GM19240 (cell line): Measurements from ENCODE around the gene DTNB.
A peak's percentile ranks its signal among the peaks of the same experiment; 100 is the strongest.
"Not testable (repeated sequence)": the region's sequence is repeated elsewhere in the genome, so short reads cannot be mapped to it uniquely, and the experiment has no call there.

ENCODE experiments used
- DNase-seq: peaks from one replicate; pipeline ENCODE4 v3.0.0; 2011; ENCODE audit warnings: low spot score; ENCODE audit not compliant: insufficient read length

DTNB gene

DNA sequence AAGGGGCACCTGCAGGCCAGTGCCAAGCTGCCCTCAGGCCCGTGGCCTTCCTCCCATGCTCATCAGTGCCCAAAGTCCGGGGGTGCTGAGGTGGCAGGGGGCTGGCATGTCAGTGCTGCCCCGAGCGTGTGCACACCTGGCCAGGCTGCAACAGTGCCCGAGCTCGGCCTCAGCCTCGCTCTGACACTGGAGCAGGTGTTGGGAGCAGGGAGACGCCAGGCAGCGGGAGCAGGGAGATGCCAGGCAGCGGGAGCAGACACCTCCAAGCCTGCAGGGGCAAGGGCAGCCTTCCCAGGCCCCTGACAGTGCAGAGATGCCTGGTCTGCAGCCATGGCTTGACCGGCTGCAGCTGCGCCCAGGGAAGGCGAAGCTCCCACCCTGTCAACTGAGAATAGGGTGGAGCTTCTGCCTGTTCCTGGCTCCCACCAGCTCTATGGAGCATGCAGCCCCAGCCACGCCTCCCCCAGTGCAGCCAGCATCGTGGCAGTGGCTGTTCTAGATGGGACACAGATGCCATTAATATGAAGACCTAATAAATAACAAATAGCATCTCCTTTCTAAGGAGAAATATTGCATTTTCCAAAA, 82.4 kb downstream of the DTNB start:
- no peak for DNase-seq

DNA sequence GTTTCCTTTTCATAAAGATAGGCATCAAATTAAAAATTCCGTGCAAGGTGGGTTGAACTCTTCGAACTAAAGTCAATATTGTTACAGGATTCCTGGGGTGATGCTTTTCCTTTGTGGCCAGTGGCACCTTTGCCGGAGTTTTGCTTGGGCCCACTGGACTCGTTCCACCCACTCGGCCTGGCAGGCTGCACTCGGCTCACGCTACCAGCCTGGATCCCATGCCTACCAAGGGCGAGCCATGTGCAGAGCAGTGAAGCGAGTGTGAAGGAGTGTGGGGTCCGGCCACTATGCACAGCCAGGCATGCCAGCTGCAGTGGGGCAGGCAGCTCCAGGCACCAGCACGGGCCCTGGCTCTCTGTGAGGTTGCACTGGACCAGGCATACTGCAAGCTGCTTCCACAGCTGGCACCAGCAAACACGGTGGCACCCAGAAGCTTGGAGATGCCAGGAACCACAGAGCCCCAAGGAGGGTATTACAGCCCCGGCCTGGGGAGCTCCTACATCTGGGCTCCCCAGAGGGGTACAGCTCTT, 83.6 kb downstream of the DTNB start:
- DNase-seq, result no peak

DNA sequence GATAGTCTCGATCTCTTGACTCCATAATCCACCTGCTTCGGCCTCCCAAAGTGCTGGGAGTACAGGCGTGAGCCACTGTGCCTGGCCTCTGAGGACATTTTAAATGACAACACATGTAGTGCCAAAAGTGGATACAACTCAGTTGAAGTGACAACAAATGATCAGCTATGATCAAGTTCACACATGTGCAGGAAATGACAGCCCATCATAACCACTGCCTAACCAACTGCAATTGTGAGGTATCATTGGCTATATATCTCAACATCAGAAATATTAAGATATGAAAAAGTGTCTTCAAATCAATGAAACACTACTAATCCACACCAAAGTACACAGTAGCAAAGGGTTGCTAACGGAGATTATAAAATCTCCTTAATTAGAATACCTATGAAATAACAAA, 84.8 kb downstream of the DTNB start:
- no peak for DNase-seq

DNA sequence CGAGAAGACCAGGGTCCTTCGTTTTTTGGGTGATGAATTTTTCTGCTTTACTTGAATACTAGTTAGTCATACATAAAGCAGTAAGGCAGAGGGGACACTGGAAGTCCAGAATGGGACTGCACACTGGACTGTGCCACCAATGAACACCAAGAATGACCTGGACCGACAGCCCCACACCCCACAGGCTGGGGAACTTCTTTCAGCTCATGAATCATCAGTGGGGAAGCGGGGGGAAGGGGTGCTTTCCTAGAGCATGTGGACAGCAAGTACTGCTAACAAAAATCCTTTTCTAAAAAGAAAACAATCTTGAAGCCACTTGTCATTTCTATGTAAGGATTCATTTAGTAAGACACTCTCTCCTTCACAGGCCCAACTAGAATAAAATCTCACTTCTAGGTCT, 86.0 kb downstream of the DTNB start:
- no peak for DNase-seq

DNA sequence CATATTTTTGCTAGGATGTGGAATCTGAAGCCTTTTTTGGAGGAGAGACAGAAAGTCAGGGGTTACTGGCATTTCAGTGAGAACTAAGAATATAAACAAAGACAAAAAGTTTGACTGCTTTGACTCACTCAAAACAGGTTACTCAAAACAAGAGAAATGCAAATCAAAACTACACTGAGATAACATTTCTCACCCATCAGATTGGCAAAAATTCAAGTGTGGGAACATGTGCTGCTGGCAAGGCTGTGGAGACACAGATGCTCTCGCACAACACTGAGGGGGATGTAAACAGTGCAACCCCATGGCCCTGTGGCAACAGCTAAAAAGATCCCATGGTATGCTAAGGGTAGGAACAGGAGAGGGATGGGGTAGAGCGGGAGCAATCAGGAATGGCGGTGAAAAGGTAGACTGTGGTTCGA, 86.6 kb downstream of the DTNB start:
- no peak for DNase-seq

DNA sequence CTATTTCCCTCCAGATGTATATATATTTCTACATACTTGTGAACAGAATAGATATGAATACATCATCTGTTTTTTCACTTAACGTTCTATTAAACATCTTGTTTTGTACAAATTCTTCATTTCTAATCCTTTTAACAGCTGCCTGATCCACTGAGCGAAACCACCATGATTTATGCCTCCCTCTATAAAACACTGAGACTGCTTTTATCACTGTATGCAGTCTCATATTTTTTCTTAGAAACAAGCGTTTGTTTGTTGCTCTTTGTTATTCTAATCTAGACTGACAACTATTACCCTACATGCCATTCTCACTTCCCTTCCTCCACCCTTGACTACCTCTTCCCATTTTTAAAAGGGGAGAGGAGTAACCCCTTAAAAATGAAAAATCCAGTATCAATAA, 88.2 kb downstream of the DTNB start:
- no peak for DNase-seq

DNA sequence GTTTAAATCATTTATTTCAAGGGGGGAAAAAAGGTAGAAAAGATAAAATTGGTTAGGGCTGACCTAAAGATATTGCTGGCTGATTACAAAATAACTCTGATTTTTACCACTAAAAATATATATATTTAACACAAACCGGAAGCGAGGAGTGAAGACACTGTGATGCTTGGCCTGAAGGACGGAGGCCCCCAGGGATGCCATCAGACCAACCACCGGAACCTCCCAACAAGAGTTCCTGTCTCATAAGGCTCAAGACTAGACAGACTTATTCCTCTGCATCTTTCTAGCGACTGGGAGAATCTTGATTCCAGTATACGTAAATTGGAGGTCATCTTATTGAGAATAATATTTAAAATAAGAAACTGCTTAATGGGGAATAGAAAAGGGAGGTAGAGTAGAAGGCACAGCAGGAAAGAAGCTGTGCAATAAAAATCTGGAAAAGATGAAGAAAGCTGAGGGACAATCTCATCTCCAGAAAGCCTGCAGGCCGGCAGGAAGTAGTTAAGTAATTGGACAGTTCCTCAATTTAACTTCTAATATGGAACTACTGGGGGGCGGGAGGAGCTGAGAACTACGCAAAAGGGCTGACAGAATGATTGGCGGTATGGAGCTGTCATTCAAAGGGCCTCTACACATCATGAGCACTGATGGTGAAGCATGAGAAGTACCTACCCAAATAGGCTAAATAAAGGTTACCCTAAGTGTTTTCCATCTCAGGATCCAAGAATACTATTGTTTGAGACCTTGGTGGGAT, 91.1 kb downstream of the DTNB start:
- DNase-seq, result no peak

DNA sequence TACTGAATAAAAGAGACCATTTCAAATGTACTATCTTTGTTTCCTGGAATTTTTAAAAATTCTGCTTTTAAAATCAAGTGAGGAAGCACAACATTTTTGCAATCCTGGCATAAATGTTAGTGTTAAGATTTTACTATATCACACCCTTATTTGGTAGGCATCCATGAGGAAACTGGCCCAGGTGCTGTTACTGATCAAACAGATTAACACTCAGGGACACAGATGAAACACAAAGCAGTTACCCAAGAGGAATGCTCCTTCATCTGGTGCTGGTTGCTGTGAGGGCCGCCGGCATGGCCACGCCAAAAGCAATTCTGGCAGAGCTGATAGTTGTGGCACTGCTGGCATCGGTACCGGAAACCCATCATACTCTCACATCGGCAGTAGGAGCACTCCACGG, 96.8 kb downstream of the DTNB start:
- no peak for DNase-seq

DNA sequence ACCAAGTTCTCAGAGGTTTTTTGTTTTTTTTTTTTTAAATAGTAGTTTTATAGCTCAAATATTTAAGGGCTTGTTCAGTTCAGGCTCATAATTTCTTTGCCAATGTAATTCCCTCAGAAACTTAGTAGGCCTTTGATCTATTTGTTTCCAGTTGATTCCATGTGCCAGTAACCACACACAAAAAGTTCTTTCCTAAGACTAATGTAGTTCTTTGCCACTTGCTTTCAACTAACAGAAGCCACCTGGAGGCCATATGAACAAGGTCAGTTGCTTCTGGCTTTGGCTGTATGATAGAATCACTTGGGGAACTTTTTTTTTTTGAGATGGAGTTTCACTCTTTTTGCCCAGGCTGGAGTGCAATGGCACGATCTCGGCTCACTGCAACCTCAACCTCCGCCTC, 100.7 kb downstream of the DTNB start:
- DNase-seq, result no peak

DNA sequence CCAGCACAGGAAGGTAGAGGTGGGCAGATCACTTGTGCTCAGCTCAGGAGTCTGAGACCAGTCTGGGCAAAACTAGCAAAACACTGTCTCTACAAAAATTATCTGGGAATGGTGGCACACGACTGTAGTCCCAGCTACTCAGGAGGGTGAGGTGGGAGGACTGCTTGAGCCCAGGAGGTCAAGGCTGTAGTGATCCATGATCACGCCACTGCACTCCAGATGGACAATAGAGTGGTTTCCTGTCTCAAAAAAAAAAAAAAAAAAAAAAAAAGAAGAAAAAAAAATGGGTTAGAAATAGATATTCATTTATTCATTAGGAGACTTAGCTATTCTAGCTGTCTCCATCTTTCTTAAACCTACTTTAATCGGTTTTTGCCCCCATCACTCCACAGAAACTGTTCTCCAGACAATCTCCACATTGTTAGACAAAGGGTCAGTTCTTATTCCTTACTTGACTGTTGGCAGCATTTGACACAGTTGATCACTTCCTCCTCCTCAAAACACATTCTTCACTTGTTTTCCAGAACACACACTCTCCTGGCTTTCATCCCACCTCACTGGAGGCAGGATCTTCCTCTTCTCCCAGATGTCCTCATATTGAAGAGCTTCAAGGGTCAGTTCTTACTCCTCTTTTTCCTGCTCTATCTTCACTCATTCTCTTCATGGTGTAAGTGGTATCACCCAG, 103.1 kb downstream of the DTNB start:
- DNase-seq, result no peak

DNA sequence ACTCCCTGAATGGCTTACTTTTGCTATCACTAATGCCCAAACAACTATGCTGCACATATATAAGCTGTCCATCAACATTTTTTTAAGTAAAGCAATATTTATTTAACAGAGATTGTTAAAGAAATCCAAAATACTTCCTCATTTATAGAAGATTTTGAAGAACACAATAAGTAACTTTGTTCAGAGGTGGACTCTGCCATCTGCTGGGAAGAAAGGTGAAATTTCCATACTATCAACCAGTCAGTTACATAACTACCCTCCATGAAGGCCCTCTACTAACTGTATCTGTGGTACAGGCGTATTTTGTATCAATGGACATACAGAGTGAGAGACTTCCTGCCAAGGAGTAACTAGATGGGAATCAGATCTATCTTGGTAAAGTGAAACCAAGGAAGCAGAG, 106.0 kb downstream of the DTNB start:
- no peak for DNase-seq

DNA sequence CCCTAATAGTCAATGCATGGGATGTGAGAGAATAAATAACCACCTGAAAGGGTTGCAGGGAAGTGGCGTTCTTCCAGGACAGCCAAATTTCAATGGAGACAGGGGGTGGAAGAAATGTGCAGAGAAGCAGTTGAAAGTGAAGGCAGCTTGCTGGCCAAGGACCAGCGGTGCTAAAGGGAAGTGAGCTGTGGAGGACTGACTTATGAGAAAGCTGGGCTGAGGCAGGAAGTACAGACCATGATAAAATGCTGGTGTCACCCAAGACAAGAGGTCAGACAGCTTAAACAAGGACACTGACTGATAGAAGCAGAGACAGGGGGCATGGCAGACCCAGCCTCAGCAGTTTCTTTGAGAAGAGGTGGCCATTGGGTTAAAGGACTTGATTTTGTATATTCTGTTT, 106.7 kb downstream of the DTNB start:
- DNase-seq, result peak; percentile 29

DNA sequence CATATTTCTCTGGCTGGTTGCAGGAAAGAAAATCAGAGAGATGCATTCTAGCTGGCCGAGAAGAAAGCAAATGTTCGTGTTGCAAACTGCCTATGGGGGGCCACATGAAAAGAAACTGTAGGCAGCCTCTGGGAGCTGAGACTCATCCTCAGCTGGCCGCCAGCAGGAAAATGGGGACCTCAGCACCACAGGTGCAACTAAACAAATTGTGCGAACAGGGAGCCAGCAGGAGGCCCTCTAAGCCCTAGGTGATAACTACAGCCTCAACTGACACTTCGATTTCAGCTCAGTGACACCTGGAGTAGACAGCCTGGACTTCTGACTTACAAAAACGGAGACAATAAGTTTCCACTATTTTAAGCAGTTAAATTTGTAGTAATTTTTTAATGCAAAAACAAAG, 107.3 kb downstream of the DTNB start:
- DNase-seq, result no peak

DNA sequence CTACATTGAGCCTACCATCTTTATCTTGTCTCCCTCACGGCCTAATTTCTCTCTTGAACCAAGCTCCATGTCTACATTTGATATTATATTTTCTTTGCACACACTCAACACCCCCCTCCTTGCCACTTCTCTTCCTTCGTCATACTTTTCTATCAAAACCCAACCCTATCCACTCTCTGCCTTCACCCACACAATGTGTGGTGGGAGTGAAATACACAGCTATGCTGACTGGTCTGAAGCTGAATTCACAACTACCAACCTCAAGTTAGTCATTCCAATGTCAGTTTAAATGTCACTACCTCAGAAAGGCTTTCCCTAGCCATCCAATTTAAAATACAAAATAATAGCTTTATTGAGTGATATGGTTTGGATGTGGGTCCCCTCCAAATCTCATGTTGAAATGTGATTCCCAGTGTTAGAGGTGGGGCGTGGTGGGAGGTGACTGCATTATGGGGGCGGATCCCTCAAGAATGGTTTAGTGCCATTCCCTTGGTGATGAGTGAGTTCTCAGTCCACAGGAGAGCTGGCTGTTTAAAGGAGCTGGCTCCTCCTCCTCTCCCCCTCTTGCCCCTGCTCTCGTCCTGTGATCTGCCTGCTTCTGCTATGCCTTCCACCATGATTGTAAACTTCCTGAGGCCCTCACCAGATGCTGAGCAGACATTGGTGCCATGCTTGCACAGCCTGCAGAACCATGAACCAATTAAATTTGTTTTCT, 112.1 kb downstream of the DTNB start:
- no peak for DNase-seq

DNA sequence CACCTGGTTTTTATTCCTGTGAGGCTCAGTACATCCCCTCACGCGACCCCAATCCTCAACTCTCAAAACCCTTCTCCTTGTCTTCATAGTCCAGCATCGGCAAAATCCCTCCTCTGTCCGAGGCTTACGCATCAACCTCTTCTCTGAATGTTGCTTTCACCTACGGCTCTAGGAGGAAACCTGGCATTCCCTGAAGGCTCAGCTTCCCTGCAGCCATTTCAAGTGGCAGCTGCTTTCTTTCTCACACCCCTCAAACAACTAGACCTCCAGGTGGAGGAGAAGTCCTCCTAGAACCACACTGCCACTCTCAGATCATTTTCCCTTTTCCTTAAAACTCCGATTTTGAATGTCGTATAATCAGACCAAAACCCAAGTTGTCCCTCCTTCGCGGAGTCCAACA, 114.2 kb downstream of the DTNB start:
- DNase-seq, result no peak

DNA sequence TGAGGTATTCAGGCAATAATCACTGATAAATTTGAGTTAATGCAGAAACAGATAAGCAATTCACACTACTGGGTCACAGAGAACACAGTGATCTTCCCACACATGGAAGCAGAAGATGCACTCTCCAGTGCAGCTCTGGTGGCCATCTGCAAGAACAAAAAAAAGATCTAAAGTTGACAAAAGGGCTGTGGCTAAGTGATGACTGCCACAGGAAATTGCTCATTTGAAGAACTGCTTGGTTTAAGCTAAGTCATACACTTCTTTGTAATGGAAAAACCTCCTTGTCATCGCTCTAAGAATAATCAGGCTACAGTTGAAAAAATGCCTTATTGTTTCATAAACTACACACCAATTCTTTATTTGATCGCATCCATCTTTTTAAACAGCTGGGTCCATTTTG, 115.1 kb downstream of the DTNB start:
- DNase-seq, result no peak

DNA sequence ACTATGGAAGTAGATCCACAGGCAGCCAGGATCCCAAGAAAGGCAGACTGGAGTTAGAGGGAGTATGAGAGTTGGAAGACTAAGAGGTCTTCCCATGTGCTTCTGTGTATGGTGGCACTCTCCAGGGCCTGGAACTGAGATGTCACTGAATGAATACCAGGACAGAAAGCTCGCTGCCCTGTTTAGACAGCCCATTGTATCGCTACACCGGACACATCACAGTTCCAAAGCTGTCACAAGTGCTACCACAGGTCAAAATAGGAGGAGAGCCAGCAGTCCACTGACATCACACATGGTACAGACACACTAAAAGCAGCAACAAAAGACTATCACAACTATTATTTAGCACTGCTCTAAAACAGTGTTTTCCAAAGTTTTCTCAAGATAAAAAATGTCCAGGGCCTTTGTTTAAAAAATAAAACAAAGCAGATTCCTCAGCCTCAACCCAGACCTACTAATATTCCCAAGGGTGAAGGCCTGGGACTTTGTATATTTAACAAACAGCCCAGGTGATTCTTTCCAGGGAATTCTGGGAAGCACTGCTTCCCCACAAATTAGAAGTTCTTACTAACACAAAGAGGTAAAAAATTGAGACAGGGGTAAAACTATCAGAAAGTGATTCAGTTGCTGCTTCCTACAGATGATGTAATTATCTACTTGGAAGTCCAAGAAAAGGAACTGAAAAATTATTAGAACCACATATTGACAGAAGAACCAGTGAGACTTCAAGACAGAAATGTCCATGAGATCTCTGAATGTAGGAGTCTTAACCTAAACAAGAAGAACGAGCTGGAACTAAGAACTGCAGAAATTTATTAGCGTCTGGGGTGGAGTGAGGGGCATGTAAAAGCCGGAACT, 116.0 kb downstream of the DTNB start:
- no peak for DNase-seq

DNA sequence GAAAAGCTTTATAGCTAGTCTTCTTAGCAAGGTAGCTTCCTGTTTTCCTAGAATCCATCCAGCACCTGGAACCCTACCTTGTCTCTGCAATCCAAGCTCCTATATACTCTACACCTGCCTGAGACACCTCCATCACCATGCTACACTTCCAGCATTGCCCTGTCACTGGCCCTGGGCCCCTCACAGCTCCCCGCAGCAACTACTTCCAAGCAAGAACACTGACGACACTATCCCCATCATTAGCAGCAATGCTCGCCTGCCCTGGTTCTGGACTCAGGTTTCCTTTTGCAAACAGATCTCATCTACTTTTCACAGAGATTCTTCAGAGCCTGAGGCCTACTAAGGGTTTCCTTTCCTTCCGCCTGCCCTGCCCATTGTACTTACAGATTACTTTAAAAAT, 121.1 kb downstream of the DTNB start:
- DNase-seq, result no peak

DNA sequence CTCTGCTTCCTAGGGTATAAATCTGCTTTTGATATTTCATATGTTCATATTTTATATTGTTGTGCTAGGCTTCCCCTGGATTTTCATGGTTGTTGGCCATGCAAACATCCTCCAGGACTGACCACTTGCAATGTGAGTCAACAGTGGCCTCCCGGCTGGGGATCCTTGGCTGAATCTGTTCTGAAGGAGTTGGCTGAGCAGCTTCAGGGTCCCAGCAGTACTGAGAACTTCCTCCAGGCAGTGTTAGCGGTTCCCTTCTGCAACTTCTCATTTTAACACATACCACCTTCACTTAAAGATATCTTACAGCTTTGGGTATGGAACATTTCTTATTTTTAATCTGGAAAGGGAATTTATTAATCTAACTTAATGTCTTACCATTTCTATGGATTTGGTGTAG, 122.1 kb downstream of the DTNB start:
- DNase-seq, result no peak

DNA sequence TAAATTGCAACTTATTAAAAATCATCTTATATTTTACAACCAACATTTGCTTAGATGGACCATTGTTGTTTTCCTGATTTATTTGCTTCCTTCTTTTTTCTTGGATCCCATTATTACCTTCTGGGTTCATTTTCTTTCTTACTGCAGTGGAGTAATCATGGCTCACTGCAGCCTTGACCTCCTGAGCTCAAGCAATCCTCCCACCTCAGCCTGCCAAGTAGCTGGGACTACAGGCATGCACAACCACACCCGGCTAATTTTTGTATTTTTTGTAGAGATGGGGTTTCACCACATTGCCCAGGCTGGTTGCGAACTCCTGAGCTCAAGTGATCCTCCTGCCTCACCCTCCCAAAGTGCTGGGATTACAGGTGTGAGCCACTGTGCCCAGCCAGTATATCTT, 123.8 kb downstream of the DTNB start:
- DNase-seq, result not testable (repeated sequence)

DNA sequence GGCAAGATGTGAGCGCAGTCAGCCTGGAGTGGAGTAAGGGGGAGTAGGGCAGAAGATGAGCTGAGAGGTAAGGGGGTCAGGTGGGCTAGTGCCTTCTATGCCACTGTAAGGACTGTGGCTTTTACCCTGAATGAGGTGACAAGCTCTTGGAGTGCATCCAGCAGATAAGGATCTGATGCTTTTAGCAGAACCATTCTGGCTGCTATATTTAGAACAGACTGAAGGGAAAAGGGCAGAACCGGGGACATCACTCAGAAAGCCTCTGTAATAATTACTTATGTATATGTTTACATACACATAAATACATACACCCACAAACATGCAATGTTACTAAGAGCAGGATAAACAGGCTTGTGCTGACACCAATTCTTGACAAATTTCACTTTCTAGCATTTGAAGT, 124.8 kb downstream of the DTNB start:
- no peak for DNase-seq
